Measurements from ENCODE around the gene RANBP1.

Gene RANBP1

DNA sequence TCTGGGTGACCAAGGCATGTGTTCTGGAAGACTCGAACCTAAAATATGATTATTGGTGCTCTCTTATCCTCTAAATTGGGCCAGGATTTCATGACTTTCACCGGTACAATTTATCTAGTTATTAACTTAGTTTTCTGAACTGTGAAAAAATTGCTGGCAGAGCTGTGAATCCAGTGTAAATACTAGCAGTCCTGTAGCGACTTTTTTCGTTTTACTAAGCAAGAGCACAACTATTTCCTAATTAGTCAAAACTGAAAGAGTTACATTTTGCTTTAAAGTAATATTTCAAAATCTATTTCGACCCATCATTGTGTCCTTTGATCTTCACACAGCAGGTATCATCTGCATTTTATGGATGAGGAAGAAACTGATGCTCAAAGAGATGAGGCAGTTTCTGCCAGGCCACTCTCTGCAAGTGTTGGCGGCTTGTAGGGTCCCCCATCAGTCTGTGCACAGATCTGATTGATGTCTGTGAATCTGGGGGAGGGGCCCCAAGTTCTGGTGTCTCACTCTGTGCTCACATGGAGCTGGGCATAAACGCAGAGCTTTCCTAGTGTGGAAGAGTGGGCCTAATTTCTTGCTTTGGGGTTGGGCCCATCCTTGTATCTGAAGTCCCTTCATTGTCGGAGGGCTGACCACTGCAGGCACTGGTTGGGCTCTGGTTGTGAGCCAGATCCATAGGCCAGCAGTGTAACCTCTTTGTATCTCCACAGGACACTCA is 2.6 kb downstream of the RANBP1 start:
- Histone ChIP-seq H3K27me3 (ENCODE audit: insufficient read depth, poor library complexity, severe bottlenecking) (no peaks in the 10 kb centered on the region), H3K27ac (replicated peaks) (peak overlapping the region; percentile 90), H3K4me3 (replicated peaks; ENCODE audit: insufficient read depth, low read length) (peak overlapping the region; percentile 64)
- no peak for TF ChIP-seq GABPA (IDR thresholded peaks at IDR 0.05; ENCODE audit: low read depth)
- TF ChIP-seq, protein P1, sequence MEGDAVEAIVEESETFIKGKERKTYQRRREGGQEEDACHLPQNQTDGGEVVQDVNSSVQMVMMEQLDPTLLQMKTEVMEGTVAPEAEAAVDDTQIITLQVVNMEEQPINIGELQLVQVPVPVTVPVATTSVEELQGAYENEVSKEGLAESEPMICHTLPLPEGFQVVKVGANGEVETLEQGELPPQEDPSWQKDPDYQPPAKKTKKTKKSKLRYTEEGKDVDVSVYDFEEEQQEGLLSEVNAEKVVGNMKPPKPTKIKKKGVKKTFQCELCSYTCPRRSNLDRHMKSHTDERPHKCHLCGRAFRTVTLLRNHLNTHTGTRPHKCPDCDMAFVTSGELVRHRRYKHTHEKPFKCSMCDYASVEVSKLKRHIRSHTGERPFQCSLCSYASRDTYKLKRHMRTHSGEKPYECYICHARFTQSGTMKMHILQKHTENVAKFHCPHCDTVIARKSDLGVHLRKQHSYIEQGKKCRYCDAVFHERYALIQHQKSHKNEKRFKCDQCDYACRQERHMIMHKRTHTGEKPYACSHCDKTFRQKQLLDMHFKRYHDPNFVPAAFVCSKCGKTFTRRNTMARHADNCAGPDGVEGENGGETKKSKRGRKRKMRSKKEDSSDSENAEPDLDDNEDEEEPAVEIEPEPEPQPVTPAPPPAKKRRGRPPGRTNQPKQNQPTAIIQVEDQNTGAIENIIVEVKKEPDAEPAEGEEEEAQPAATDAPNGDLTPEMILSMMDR (IDR thresholded peaks at IDR 0.05; ENCODE audit: insufficient read depth, low read length) = no peak
- no peak for TF ChIP-seq SPI1 (IDR thresholded peaks at IDR 0.05; ENCODE audit: borderline replicate concordance, low read depth)
- TF ChIP-seq, protein P2, sequence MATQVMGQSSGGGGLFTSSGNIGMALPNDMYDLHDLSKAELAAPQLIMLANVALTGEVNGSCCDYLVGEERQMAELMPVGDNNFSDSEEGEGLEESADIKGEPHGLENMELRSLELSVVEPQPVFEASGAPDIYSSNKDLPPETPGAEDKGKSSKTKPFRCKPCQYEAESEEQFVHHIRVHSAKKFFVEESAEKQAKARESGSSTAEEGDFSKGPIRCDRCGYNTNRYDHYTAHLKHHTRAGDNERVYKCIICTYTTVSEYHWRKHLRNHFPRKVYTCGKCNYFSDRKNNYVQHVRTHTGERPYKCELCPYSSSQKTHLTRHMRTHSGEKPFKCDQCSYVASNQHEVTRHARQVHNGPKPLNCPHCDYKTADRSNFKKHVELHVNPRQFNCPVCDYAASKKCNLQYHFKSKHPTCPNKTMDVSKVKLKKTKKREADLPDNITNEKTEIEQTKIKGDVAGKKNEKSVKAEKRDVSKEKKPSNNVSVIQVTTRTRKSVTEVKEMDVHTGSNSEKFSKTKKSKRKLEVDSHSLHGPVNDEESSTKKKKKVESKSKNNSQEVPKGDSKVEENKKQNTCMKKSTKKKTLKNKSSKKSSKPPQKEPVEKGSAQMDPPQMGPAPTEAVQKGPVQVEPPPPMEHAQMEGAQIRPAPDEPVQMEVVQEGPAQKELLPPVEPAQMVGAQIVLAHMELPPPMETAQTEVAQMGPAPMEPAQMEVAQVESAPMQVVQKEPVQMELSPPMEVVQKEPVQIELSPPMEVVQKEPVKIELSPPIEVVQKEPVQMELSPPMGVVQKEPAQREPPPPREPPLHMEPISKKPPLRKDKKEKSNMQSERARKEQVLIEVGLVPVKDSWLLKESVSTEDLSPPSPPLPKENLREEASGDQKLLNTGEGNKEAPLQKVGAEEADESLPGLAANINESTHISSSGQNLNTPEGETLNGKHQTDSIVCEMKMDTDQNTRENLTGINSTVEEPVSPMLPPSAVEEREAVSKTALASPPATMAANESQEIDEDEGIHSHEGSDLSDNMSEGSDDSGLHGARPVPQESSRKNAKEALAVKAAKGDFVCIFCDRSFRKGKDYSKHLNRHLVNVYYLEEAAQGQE (IDR thresholded peaks at IDR 0.05; ENCODE audit: insufficient replicate concordance, low read depth) = no peak
- TF ChIP-seq POLR2AphosphoS5 (IDR thresholded peaks at IDR 0.05; ENCODE audit: low read depth) = 0 out of 2 replicates have a peak, but pooled peaks have one; percentile 19
- DNase-seq (ENCODE audit: low read depth in 1 of 2, low spot score in 1 of 2) = no peak

DNA sequence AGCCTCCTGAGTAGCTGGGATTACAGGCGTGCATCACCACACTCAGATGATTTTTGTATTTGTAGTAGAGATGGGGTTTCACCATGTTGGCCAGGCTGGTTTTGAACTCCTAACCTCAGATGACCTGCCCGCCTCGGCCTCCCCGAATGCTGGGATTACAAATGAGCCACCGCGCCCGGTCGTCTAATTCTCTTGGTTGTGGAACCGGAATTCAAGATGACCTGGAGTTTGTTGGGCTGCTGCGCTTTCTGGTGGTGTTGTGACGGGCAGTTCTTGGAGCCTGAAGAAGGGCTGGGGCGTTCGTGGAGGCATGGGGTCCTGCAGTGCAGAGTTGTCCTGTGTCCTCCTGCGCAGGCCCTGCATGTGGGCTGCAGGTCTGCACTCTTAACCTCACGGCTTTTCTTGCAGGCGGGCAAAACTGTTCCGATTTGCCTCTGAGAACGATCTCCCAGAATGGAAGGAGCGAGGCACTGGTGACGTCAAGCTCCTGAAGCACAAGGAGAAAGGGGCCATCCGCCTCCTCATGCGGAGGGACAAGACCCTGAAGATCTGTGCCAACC is 6.0 kb downstream of the RANBP1 start:
- no peak for DNase-seq (ENCODE audit: low read depth in 1 of 2, low spot score in 1 of 2)
- Histone ChIP-seq H3K27me3 (ENCODE audit: insufficient read depth, poor library complexity, severe bottlenecking) (no peaks in the 10 kb centered on the region), H3K27ac (replicated peaks) (no peak overlapping the region), H3K4me3 (replicated peaks; ENCODE audit: insufficient read depth, low read length) (no peak overlapping the region)
- TF ChIP-seq GABPA (IDR thresholded peaks at IDR 0.05; ENCODE audit: low read depth) (no peak), SPI1 (IDR thresholded peaks at IDR 0.05; ENCODE audit: borderline replicate concordance, low read depth) (no peak), POLR2AphosphoS5 (IDR thresholded peaks at IDR 0.05; ENCODE audit: low read depth) (peak; percentile 32)
- TF ChIP-seq, protein P2 (IDR thresholded peaks at IDR 0.05; ENCODE audit: insufficient replicate concordance, low read depth) = no peak
- TF ChIP-seq, protein P1 (IDR thresholded peaks at IDR 0.05; ENCODE audit: insufficient read depth, low read length) = no peak

DNA sequence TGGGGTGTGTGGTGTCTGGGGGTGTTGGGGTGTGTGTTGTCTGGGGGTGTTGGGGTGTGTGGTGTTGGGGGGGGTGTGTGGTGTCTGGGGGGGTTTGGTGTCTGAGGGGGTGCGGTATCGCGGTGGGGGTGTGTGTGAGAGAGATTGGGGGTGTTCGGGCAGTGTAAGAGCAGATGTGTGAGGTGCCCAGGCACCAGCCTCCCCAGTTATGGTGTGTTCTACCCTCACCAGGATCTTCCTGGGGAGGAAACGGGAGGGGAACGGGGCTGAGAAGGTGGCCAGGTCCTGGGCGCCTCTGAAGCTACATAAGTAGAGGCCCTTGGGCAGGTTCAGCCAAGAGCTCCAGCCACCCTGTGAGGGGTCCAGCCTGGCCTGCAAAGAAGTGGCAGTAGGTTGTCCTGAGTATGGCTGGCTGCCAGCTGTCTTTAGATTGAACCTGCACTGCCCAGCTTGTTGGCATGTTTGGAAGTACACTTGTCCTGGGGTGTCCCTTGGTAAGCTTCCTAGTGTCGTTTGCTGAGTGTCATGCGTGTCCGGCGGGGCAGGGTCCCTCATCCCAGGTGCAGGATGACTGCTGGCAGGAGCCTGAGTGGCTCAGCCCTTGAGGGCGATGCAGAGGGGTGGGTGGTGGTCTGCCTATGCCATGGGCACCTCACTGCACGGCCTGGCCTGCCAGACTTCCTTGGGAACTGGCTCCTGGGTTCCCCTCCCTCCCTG is 7.6 kb downstream of the RANBP1 start:
- no peak overlapping the region for H3K4me3 ChIP-seq (replicated peaks; ENCODE audit: insufficient read depth, low read length)
- H3K27ac ChIP-seq (replicated peaks) = no peak overlapping the region
- no peak for DNase-seq (ENCODE audit: low read depth in 1 of 2, low spot score in 1 of 2)
- TF ChIP-seq GABPA (IDR thresholded peaks at IDR 0.05; ENCODE audit: low read depth) (no peak), SPI1 (IDR thresholded peaks at IDR 0.05; ENCODE audit: borderline replicate concordance, low read depth) (no peak), POLR2AphosphoS5 (IDR thresholded peaks at IDR 0.05; ENCODE audit: low read depth) (no peak)
- TF ChIP-seq, protein P2 (IDR thresholded peaks at IDR 0.05; ENCODE audit: insufficient replicate concordance, low read depth) = no peak
- TF ChIP-seq, protein P1 (IDR thresholded peaks at IDR 0.05; ENCODE audit: insufficient read depth, low read length) = no peak
- H3K27me3 ChIP-seq (ENCODE audit: insufficient read depth, poor library complexity, severe bottlenecking) = no peaks in the 10 kb centered on the region
